Right kidney (tissue), 1 donor: Measurements from ENCODE around the gene RAD51AP1.

Experiments used
- DNase-seq: peaks from one replicate; pipeline ENCODE4 v3.0.0-alpha.2; 2016

RAD51AP1 gene

DNA sequence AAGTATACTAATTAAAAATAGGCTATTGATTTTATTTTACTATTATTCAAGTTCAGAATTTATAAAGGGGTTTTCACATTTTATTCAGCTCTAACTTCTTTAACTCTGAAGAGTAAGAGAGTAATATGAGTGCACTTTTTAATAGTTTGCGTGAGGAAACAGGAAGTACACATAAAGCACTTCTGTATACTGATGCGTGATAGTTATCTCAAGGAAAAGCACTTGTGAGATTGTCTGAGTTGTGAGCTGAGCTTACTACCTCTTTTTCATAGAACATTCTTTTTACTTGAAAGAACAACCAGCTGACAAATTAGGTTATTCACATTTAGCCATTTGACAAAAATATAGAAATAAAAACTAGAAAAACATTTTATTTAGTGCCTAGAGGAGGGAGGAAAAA, 1.9 kb downstream of the RAD51AP1 start:
- DNase-seq: no peak

- DNase-seq: no peak
Measured at GRCh38 chr12:4545195-4545594, 6.5 kb downstream of the RAD51AP1 start.

DNA sequence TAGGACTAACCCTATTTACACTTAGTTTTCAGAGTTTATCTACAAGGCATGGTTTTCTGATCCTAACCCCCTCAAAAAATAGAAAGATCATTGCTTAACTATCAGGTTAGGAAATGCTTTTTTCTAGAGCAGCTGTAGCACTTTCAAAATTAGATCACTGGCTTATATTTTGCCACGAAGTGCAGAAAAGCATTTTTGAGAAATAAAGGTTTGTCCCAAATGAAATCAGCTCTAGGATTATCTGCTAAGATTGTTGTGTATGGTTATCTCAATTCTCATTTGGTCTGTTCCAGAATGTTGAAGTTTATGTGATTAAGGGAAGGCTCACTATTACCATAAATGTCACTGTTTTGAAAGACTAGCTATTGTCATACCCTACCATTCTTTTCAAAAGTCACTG, 13.5 kb downstream of the RAD51AP1 start:
- DNase-seq: no peak

DNA sequence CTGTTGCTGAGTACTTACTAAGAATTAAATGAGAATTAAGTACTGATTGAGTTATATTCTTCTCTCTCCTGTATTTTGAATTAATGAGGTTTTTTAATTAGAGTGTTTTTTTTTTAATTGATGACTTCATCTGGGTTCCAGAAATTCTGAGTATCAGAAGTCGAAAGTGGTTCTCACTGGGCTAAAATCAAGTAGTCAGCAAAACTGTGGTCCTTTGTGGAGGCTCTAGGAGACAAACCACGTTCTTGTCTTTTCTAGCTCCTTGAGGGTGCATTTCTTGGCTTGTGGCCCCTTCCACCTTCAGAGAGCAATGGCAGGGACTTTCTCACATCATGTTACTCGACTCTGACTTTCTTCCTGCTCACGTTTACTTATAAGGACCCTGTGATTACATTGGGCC, 15.3 kb downstream of the RAD51AP1 start:
- no peak for DNase-seq

GRCh38 chr12:4555804-4556203, 17.1 kb downstream of the RAD51AP1 start:
- no peak for DNase-seq

DNA sequence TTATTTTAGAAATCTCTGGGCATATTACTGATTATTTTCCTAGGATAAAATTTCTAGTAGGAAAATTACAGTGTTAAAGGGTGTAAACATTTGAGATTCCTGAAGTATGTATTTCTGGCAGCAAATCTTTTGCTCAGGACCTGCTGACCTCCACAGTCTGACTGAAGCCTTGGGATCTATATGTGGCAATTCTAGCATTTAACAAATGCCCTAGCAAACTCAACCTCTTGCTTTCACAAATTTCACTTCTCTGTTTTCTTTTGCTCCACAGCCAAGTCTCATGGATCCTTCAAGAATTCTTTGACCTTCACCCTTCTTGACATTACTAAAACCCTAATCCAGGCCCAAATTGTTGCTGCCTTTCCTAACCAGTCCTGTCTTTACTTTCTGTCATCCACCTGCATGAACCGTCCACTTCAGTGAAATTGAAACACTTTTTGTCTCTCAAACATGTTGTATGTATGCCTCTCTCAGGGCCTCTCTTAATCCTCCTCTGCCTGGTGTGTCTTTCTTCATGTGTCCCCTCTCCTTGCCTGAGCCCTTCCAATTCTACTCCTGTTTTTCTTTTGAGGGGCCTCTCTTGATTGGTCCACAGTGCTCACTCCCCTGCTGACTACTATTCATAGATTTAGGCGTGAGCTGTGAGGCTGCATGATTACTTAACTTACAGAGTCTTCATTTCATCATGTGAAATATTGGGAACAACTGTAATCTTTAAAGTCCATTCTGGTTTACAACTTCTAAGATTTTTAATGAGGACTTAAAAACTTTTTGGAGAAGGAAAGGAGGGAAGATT, 18.2 kb downstream of the RAD51AP1 start:
- no peak for DNase-seq

- DNase-seq: no peak
Measured at GRCh38 chr12:4557586-4557985, 18.9 kb downstream of the RAD51AP1 start.

DNA sequence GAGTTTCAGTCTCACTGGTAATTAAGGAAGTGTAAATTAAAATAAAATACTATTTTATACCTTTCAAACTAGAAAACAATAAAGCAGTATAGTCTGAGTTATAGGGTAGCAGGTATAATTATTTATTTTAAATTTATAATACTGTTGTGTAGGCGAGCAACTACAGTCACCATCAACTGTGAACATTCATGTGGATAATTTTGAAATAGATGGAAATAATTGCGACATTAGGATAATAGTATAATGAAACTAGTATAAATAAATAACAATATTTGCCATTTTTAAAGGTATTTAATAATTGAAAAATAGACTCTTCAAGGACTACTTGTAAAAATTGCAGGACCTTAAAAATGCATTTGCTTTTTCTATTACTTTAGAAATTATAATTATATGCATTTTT, 19.5 kb downstream of the RAD51AP1 start:
- DNase-seq: no peak

GRCh38 chr12:4562034-4562657, 23.5 kb downstream of the RAD51AP1 start, which contains the start of gene DYRK4:
Gene DYRK4, plus strand, starts transcription at chr12:4562208. Its CDS starts 38 bp downstream, at chr12:4562246.
- DNase-seq: peak; percentile 84

DNA sequence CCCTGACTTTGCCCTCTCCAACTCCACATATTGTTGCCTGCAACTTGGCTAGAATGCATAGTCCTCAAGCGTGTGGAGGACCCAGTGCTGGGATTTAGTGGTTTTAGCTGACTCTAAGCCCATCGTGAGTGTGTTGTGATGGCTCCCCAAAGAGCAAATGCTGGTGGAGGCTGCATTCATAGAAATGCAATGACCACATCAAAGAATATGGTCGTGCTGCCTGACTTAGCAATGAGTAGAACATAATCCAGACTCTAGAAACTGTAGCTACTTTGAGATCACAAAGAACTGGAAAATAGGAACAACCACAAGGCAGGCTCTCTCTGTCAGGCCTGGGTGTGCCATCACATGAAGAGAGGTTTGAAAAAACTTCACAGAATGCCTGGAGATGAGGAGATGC, 24.6 kb downstream of the RAD51AP1 start:
- DNase-seq: no peak

DNA sequence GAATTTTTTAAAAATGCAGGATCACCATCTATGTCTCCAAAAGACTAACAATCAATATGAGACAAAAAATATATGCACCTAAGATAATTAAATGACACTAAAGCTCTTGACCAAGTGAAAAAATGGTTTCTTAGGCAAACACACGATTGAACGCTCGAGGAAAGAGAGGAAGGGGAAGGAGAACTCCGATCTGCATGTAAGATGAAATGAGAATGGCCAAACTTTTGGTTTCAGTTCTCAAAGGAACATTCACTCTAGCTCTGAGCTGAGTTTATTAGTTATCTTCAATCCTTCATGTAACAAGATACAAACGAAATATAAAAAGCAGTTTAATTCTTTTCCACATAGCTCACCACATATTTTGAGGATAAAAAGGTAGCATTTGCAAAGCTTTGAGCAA, 26.1 kb downstream of the RAD51AP1 start:
- no peak for DNase-seq

GRCh38 chr12:4566474-4566873, 27.8 kb downstream of the RAD51AP1 start:
- no peak for DNase-seq

- DNase-seq: no peak
Measured at GRCh38 chr12:4567073-4567881, 28.6 kb downstream of the RAD51AP1 start.

GRCh38 chr12:4569261-4569660, 30.6 kb downstream of the RAD51AP1 start:
- no peak for DNase-seq

DNA sequence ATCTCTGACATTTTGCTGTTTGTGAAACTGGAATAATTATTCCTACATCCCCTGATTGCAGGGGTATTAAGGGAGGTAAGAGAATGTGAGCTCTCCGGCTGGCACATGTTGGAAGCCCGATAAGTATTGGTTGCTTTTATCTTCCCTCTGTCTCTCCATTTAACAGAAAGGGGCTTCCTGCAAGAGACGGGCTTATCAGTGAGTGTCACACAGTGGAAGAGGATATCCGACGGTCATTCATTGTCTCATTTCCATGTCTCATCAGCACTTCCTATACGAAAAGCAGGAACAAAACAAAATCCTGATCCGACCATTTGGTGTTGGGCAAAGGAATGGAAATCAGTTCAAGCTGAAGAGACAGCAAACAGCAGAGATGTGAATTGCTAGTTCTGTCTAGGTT, 34.0 kb downstream of the RAD51AP1 start:
- no peak for DNase-seq

GRCh38 chr12:4579305-4580102, 40.8 kb downstream of the RAD51AP1 start:
- DNase-seq: no peak

DNA sequence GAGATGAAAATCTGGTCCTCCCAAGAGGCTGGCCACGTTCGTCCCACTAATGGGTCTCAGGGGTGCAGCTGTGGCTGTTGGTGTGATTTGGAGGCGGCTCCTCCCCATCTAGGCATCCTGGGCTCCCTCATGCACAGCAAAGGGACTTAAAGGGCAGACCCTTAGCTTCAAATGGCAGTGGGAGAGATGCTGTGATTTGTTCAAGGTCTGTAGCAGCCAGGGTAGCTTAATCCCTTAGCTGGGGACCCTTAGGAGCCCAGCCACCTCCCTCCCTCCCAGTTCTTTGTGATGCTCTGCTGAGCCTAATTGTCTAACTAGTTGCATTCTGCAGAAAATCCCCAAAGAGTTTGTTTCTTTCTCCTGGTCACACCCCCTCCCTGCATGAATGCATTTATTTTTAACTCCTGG, 41.6 kb downstream of the RAD51AP1 start:
- DNase-seq: no peak

DNA sequence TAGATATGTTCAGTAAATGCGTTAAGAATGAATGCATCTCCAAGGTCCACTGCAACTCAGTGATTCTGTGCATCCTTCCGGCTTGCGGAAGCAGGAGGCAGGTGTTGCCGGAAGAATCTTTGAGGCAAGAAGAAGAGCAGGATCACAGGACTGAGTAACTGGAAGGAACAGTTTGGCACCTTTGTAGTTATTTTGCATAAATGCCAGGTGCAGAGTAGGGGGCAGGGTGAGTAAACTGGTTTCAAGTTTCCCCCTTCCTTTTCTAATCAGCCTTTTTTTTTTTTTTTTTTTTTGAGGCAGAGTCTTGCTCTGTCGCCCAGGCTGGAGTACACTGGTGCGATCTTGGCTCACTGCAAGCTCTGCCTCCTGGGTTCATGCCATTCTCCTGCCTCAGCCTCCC, 45.6 kb downstream of the RAD51AP1 start:
- no peak for DNase-seq

- DNase-seq: no peak
Measured at GRCh38 chr12:4584896-4585295, 46.2 kb downstream of the RAD51AP1 start.

- DNase-seq: no peak
Measured at GRCh38 chr12:4586500-4586899, 47.8 kb downstream of the RAD51AP1 start.

DNA sequence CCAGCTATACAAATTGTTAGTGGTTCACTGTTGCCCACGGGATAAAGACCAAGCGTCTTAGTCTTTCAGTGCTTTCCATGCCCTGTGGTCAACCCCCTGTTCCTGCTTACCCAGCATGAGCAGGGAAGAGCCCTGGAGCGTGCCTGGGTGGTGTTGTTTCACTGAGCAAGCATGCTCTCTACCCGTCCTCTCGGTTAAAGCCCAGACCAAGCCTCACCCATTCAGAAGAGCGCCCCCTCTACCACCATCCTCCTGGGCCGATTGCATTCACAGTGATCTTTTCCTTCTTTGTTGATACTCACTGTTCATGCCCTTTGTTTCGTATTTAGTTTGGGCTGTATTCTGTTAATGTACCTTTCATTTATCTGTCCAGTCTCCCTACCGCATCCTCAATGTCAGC, 48.4 kb downstream of the RAD51AP1 start:
- no peak for DNase-seq

- DNase-seq: no peak
Measured at GRCh38 chr12:4588916-4589315, 50.2 kb downstream of the RAD51AP1 start.
